ENCODE results near the gene CDK2AP2.
A peak's percentile ranks its signal among the peaks of the same experiment; 100 is the strongest.

CDK2AP2 gene

GRCh38 chr11:67464411-67465188 lies 43.4 kb downstream of the CDK2AP2 start:
- peak; percentile 49 to 69 for DNase-seq

DNA sequence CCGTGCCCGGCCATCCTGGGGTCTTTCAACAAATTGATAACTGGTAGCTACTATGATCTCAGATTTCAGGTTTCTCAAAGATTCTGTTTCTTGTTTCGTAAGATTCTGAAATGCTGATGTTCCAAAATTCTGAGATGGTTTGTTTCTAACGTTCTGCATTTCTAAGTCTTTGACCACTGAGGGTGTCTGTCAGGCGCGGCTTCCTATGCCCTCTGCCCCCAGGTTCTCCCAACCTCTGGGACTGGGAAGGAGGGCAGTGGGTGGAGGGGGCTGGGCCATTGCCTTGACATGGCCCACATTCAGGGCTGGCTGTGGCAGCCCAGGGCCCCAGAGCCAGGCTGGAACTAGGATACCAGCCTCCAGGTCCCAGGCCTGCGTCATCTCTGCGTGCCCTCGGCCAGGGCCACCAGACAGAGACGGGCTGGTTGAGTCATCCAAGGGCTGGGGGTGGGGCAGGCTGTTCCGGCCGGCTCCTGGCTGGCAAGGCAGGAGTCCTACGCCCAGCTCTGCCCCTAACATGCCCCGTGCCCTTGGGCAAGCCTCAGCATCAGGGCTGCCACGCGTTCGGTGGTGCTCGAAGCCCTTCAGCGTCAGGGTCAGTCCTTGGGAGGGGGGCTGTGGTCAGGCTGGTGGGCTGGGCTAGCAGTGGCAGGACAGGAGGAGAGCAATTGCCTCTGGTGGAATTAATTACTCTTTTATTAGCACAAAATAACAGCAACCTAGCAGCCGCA lies 44.1 kb downstream of the CDK2AP2 start:
- no peak for DNase-seq

DNA sequence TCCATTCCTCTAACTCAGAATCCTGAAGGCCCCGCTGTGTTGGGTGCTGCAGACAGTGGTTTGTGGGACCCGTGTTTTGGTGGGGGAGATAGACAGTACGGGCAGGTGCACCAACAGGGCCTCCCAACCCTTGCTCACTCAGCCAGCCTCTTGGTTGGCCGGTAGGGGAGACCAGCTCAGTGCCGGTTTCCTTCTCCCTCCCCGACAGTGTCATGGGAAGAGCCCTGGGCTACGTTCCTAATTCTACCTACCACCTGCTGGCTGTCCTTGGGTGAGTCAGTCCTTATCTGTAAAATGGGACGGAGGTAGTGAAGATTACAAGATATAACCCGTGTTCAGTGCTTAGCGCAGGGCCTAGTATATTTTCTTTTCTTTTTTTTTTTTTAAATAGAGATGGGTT lies 44.8 kb downstream of the CDK2AP2 start:
- DNase-seq: no peak

DNA sequence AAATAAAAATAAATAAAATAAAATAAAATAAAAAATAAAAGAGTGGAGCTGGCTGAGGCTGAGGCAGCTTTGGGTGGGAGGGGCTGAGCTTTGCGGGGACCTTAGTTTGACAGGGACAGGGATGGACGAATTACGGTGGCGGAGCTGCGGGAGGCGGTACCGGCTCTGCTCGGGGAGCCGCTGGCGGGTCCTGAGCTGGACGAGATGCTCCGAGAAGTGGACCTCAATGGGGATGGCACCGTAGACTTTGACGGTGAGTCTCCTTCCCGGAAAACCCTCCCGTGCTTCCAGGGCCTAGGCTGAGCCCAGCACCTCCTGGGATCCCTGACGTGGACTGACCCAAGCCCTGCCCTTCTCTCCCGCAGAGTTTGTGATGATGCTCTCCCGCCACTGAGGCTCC lies 49.7 kb downstream of the CDK2AP2 start:
- DNase-seq: no peak

GRCh38 chr11:67457453-67457852 lies 50.5 kb downstream of the CDK2AP2 start:
- DNase-seq: no peak

Data from NCI-H524 (cell line).